ENCODE data around the gene SUV39H1.

GRCh38 chrX:48685416-48685815 is 11.1 kb upstream of the SUV39H1 start:
- TF ChIP-seq POLR2A (IDR thresholded peaks at IDR 0.05; ENCODE audit: extremely low read depth, insufficient read length), result no peak
- TF ChIP-seq CTCF (IDR thresholded peaks at IDR 0.05; ENCODE audit: low read depth, low read length), result no peak
